Fibroblast of lung (primary cell): Measurements from ENCODE around the gene CTPS2. TPM values are rescaled to one million over a fixed set of nuclear protein-coding genes. Genes with fewer than 3 reads are reported as not detected.

Experiments
- DNase-seq, 2 donors: peaks; one replicate each; pipeline versions ENCODE4 v3.0.0 to v3.0.0-alpha.2; 2010; ENCODE audit warnings: low read depth in 2 of 2
- H2AFZ ChIP-seq: 2 replicates; pipeline ENCODE4 v1.5.1; 2012; ENCODE audit warnings: low read length, control low read depth, inconsistent platforms
- H3K27ac ChIP-seq: 2 replicates; pipeline ENCODE4 v1.5.1; 2011; ENCODE audit warnings: low read length, control low read depth; ENCODE audit not compliant: insufficient read depth
- H3K27me3 ChIP-seq: 2 replicates; pipeline ENCODE4 v1.5.1; 2011; ENCODE audit warnings: mild to moderate bottlenecking, low read length; ENCODE audit not compliant: control insufficient read depth, insufficient read depth
- H3K36me3 ChIP-seq: 2 replicates; pipeline ENCODE4 v1.5.1; 2011; ENCODE audit warnings: low read length; ENCODE audit not compliant: control insufficient read depth, insufficient read depth
- H3K4me1 ChIP-seq: 2 replicates; pipeline ENCODE4 v1.5.1; 2011; ENCODE audit warnings: low read length; ENCODE audit not compliant: control insufficient read depth, insufficient read depth; ENCODE audit errors: extremely low read depth
- H3K4me2 ChIP-seq: 2 replicates; pipeline ENCODE4 v1.5.1; 2011; ENCODE audit warnings: low read length, control low read depth; ENCODE audit not compliant: insufficient read depth; ENCODE audit errors: extremely low read depth
- H3K4me3 ChIP-seq, 4 experiments: fragments of 200-600 bp in 1 of 4; sonication (generic) in 1 of 4; replicated peaks in 1 of 4; 2 replicates each; pipeline ENCODE4 v1.5.1; 2011 to 2016; ENCODE audit warnings: low read length in 4 of 4, low read depth in 3 of 4, mild to moderate bottlenecking in 3 of 4, control low read depth in 2 of 4, inconsistent platforms in 1 of 4, mixed read lengths in 1 of 4; ENCODE audit not compliant: insufficient read depth in 1 of 4; ENCODE audit errors: control extremely low read depth in 1 of 4
- H3K79me2 ChIP-seq: 2 replicates; pipeline ENCODE4 v1.5.1; 2012; ENCODE audit warnings: mild to moderate bottlenecking, low read length, inconsistent platforms; ENCODE audit not compliant: control insufficient read depth, insufficient read depth
- H3K9ac ChIP-seq: 2 replicates; pipeline ENCODE4 v1.5.1; 2011; ENCODE audit warnings: mild to moderate bottlenecking, low read length, control low read depth; ENCODE audit not compliant: insufficient read depth
- H3K9me3 ChIP-seq: 2 replicates; pipeline ENCODE4 v1.5.1; 2012; ENCODE audit warnings: low read depth, low read length; ENCODE audit not compliant: control insufficient read depth, insufficient read depth
- H4K20me1 ChIP-seq: 2 replicates; pipeline ENCODE4 v1.5.1; 2011; ENCODE audit warnings: low read length; ENCODE audit not compliant: control insufficient read depth, insufficient read depth; ENCODE audit errors: extremely low read depth
- EZH2 ChIP-seq: IDR thresholded peaks from 2 replicates; pipeline ENCODE4 v1.5.1; 2012; ENCODE audit warnings: low read length, control low read depth, mild to moderate bottlenecking; ENCODE audit errors: missing control alignments
- polyA plus RNA-seq, 2 donors: library from polyadenylated mRNA; depleted of rRNA in 1 of 2; stranded (reverse) in 1 of 2; unstranded in 1 of 2; fragments of >200 nt; gene quantifications; 2 replicates each; pipeline ENCODE4 v1.2.1, GENCODE V29; 2011 to 2012; ENCODE audit warnings: missing spikeins in 1 of 2
- total RNA-seq: library from RNA; depleted of rRNA; stranded (reverse); fragments of >200 nt; gene quantifications from 2 replicates; pipeline ENCODE4 v1.2.1, GENCODE V29; 2014
- TF ChIP-seq, protein P1 (sequence below), 2 donors: IDR thresholded peaks in 1 of 2; conservative IDR thresholded peaks in 1 of 2; 1 replicate in 1 of 2; 2 replicates in 1 of 2; pipeline ENCODE4 v1.5.1; 2011 to 2012; ENCODE audit warnings: low read length in 2 of 2, control low read depth in 1 of 2, inconsistent platforms in 1 of 2, low read depth in 1 of 2, mild to moderate bottlenecking in 1 of 2

CTPS2 gene
- total and polyA plus RNA-seq, 2 donors (not counting 1 experiment from before 2014, with no cell fraction given): 5.4 to 9.9 TPM

DNA sequence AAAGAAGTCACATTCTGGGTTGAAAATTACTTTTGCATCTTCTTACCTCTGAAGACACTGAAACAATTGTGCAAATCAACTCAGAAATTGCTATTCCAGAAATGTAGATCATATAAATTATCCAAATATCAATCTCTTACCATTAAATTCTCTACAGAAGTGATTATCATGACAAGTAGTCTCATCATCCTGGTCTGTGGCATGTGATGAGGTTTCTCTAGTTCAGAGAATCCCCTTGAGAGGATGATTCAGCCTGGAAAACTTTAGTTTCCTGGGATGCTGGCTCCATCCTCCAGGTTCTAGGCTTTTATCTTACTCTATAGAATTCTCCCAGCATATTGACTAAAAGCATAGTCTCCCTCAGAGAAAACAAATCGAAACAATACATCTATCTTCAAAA, 138.7 kb downstream of the CTPS2 start:
- DNase-seq: peak; percentile 12 to 62

DNA sequence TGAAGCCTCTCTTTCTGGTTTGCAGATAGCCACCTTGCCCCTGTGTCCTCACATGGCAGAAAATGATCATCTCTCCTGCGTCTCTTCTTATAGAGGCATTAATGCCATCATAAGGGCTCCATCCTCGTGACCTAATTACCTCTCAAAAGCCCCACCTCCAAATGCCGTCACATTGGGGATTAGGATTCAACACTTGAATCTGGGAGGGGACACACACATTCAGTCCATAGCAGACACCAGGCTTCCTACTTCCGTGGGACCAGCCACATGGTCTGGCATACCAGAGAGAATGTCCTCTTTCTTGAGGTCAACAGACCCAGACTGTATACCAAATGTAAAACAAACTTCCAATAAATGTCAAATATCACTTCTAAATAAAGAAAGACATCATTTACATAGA, 144.8 kb downstream of the CTPS2 start:
- DNase-seq: no peak
- no peak overlapping the region for H2AFZ ChIP-seq
- H3K27ac ChIP-seq: no peak overlapping the region
- no peak overlapping the region for H3K4me3 ChIP-seq
- no peaks in the 10 kb centered on the region for H3K79me2 ChIP-seq
- no peaks in the 10 kb centered on the region for H4K20me1 ChIP-seq
- no peaks in the 10 kb centered on the region for H3K9me3 ChIP-seq
- no peaks in the 10 kb centered on the region for H3K36me3 ChIP-seq
- no peak for TF ChIP-seq EZH2
- TF ChIP-seq, protein P1, sequence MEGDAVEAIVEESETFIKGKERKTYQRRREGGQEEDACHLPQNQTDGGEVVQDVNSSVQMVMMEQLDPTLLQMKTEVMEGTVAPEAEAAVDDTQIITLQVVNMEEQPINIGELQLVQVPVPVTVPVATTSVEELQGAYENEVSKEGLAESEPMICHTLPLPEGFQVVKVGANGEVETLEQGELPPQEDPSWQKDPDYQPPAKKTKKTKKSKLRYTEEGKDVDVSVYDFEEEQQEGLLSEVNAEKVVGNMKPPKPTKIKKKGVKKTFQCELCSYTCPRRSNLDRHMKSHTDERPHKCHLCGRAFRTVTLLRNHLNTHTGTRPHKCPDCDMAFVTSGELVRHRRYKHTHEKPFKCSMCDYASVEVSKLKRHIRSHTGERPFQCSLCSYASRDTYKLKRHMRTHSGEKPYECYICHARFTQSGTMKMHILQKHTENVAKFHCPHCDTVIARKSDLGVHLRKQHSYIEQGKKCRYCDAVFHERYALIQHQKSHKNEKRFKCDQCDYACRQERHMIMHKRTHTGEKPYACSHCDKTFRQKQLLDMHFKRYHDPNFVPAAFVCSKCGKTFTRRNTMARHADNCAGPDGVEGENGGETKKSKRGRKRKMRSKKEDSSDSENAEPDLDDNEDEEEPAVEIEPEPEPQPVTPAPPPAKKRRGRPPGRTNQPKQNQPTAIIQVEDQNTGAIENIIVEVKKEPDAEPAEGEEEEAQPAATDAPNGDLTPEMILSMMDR (conservative IDR thresholded peaks at IDR 0.05 in 1 of 2, IDR thresholded peaks at IDR 0.05 in 1 of 2; ENCODE audit: low read depth in 1 of 2, low read length in 2 of 2): no peak
- no peaks in the 10 kb centered on the region for H3K27me3 ChIP-seq
- no peak overlapping the region for H3K9ac ChIP-seq
- H3K4me1 ChIP-seq: no peaks in the 10 kb centered on the region
- no peak overlapping the region for H3K4me2 ChIP-seq

More for the DNA sequence above, 138.7 kb downstream of the CTPS2 start:
- H4K20me1 ChIP-seq: no peaks in the 10 kb centered on the region
- no peak overlapping the region for H3K9ac ChIP-seq
- no peak overlapping the region for H3K27ac ChIP-seq
- TF ChIP-seq, protein P1 (conservative IDR thresholded peaks at IDR 0.05 in 1 of 2, IDR thresholded peaks at IDR 0.05 in 1 of 2; ENCODE audit: low read depth in 1 of 2, low read length in 2 of 2): no peak
- no peak for TF ChIP-seq EZH2
- H2AFZ ChIP-seq: no peak overlapping the region
- H3K27me3 ChIP-seq: no peaks in the 10 kb centered on the region
- H3K4me3 ChIP-seq: no peak overlapping the region
- H3K4me2 ChIP-seq: no peak overlapping the region
- H3K4me1 ChIP-seq: no peaks in the 10 kb centered on the region
- no peaks in the 10 kb centered on the region for H3K36me3 ChIP-seq
- no peaks in the 10 kb centered on the region for H3K9me3 ChIP-seq
- no peaks in the 10 kb centered on the region for H3K79me2 ChIP-seq

DNA sequence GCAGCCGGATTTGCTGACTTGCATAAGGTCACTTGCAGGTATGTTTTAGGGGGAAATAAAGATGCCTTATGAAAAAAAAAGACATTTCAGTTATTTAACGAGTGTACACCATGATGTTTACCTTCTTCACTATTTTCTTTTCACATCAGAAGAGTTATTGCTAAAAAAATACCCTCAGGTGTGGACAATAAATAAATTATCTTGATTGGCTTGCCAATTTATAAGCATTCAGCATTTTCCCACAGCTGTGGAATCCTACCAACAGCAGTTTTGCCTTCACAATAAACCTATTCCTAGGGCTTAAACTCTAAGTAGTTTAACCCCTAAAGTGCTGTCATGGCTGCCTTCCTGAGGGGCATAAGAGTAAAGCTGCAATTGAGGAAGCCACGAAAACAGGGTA, 145.9 kb downstream of the CTPS2 start:
- Histone ChIP-seq H3K79me2 (no peaks in the 10 kb centered on the region), H3K9me3 (no peaks in the 10 kb centered on the region), H3K27ac (no peak overlapping the region), H3K9ac (no peak overlapping the region), H3K27me3 (no peaks in the 10 kb centered on the region), H3K4me1 (no peaks in the 10 kb centered on the region), H3K4me2 (no peak overlapping the region), H3K4me3 (no peak overlapping the region), H3K36me3 (no peaks in the 10 kb centered on the region), H2AFZ (no peak overlapping the region), H4K20me1 (no peaks in the 10 kb centered on the region)
- no peak for TF ChIP-seq EZH2
- TF ChIP-seq, protein P1 (conservative IDR thresholded peaks at IDR 0.05 in 1 of 2, IDR thresholded peaks at IDR 0.05 in 1 of 2; ENCODE audit: low read depth in 1 of 2, low read length in 2 of 2): no peak
- DNase-seq: no peak
